Left kidney (tissue), 2 donors: ENCODE measurements around the gene NRXN3. TPM values are rescaled to one million over a fixed set of nuclear protein-coding genes. Genes with fewer than 3 reads are reported as not detected.

Source experiments
- DNase-seq: peaks from one replicate; pipeline ENCODE4 v3.0.0-alpha.2; 2013
- polyA plus RNA-seq: library from polyadenylated mRNA; unstranded; fragments of 120-200 nt; gene quantifications from one replicate; pipeline ENCODE4 v1.2.1, GENCODE V29; 2013; ENCODE audit not compliant: insufficient read length

Gene NRXN3
- polyA plus RNA-seq, 1 donor: 9.0 TPM

GRCh38 chr14:79638672-79639266 lies 1468.6 kb downstream of the NRXN3 start:
- peak; percentile 15 for DNase-seq

- peak; percentile 11 for DNase-seq
These were observed 1469.4 kb downstream of the NRXN3 start for GRCh38 chr14:79639613-79640012.

GRCh38 chr14:79641371-79641770 lies 1471.2 kb downstream of the NRXN3 start:
- no peak for DNase-seq

GRCh38 chr14:79643132-79643531 lies 1473.0 kb downstream of the NRXN3 start:
- DNase-seq: no peak

GRCh38 chr14:79645753-79646362 lies 1475.7 kb downstream of the NRXN3 start:
- DNase-seq: no peak

- DNase-seq: no peak
These were observed 1479.7 kb downstream of the NRXN3 start for GRCh38 chr14:79649856-79650255.

GRCh38 chr14:79652513-79653307 lies 1482.5 kb downstream of the NRXN3 start:
- DNase-seq: no peak

- no peak for DNase-seq
These were observed 1485.9 kb downstream of the NRXN3 start for GRCh38 chr14:79656056-79656455.

- no peak for DNase-seq
These were observed 1486.3 kb downstream of the NRXN3 start for GRCh38 chr14:79656496-79656895.

- no peak for DNase-seq
These were observed 1488.0 kb downstream of the NRXN3 start for GRCh38 chr14:79658221-79658620.

- DNase-seq: no peak
These were observed 1488.6 kb downstream of the NRXN3 start for GRCh38 chr14:79658769-79659168.

- DNase-seq: peak; percentile 44
These were observed 1490.1 kb downstream of the NRXN3 start for GRCh38 chr14:79660053-79660939.

- no peak for DNase-seq
These were observed 1491.6 kb downstream of the NRXN3 start for GRCh38 chr14:79661752-79662151.

- DNase-seq: no peak
These were observed 1493.3 kb downstream of the NRXN3 start for GRCh38 chr14:79663453-79663852.

- DNase-seq: no peak
These were observed 1495.4 kb downstream of the NRXN3 start for GRCh38 chr14:79665556-79665955.

GRCh38 chr14:79668951-79669350 lies 1498.8 kb downstream of the NRXN3 start:
- peak; percentile 17 for DNase-seq

GRCh38 chr14:79670811-79671210 lies 1500.6 kb downstream of the NRXN3 start:
- DNase-seq: no peak

GRCh38 chr14:79680087-79680486 lies 1509.9 kb downstream of the NRXN3 start:
- no peak for DNase-seq

GRCh38 chr14:79686196-79686595 lies 1516.0 kb downstream of the NRXN3 start:
- no peak for DNase-seq

GRCh38 chr14:79690960-79691359 lies 1520.8 kb downstream of the NRXN3 start:
- no peak for DNase-seq

- DNase-seq: no peak
These were observed 1523.8 kb downstream of the NRXN3 start for GRCh38 chr14:79693935-79694334.

GRCh38 chr14:79695307-79695706 lies 1525.1 kb downstream of the NRXN3 start:
- no peak for DNase-seq
